A549 (cell line): Measurements from ENCODE around the gene HSD17B2. TPM values are rescaled to one million over a fixed set of nuclear protein-coding genes. Genes with fewer than 3 reads are reported as not detected.

Source experiments
- ATAC-seq, 2 experiments: fragments of 200-7000 bp in 1 of 2; fragments of >200 bp in 1 of 2; cut with Nextera tagmentation in 1 of 2; cut with Tn5 transposase in 1 of 2; 3 replicates each; pipeline versions ENCODE4 v1.8.0 to v1.9.1; 2018 to 2020; ENCODE audit warnings: mild to moderate bottlenecking in 1 of 2, moderate library complexity in 1 of 2
- CTCF ChIA-PET: fragments of 300-600 bp; sonication (Branson Sonifier 250); formaldehyde crosslinking; extraction: SDS; loops from one replicate; lab custom pipeline; 2021; ENCODE audit warnings: antibody characterized with exemption, inconsistent platforms; lab: Yijun Ruan, JAX
- POLR2A ChIA-PET: fragments of 350-600 bp; formaldehyde crosslinking; extraction: SDS; loops from one replicate; lab custom pipeline; 2021; ENCODE audit warnings: antibody characterized with exemption, inconsistent platforms; lab: Yijun Ruan, JAX
- DNase-seq, 2 experiments: peaks; one replicate each; pipeline versions ENCODE4 v3.0.0 to v3.0.0-alpha.2; 2011 to 2016; ENCODE audit warnings: low read depth in 1 of 2, low spot score in 1 of 2
- FAIRE-seq: peaks from 2 replicates; lab custom pipeline; 2011; peaks lifted over from hg19 to GRCh38; lab: Jason Lieb, UNC
- H3K27ac ChIP-seq, 2 experiments: fragments of >200 bp; sonication (Bioruptor Twin); formaldehyde crosslinking; 3 replicates each; pipeline ENCODE4 v1.5.1; 2016 to 2017
- H3K4me1 ChIP-seq: fragments of >200 bp; sonication (Bioruptor Twin); formaldehyde crosslinking; 3 replicates; pipeline ENCODE4 v1.6.1; 2016
- H3K4me2 ChIP-seq: fragments of >200 bp; sonication (Bioruptor Twin); formaldehyde crosslinking; 3 replicates; pipeline ENCODE4 v1.6.1; 2016
- H3K4me3 ChIP-seq: fragments of >200 bp; sonication (Bioruptor Twin); formaldehyde crosslinking; 3 replicates; pipeline ENCODE4 v1.5.1; 2016
- H3K9me3 ChIP-seq: fragments of >200 bp; sonication (Bioruptor Twin); formaldehyde crosslinking; 3 replicates; pipeline ENCODE4 v1.6.1; 2016
- CBX8 ChIP-seq: fragments of 200-600 bp; sonication (generic); IDR thresholded peaks from 2 replicates; pipeline ENCODE4 v1.6.1; 2016
- CHD2 ChIP-seq: fragments of 150-350 bp; IDR thresholded peaks from 2 replicates; pipeline ENCODE4 v1.6.1; 2014; ENCODE audit warnings: low read length; ENCODE audit not compliant: partially characterized antibody
- CHD4 ChIP-seq: fragments of 200-600 bp; sonication (generic); IDR thresholded peaks from 2 replicates; pipeline ENCODE4 v1.6.1; 2016; ENCODE audit warnings: antibody characterized with exemption, mild to moderate bottlenecking, borderline replicate concordance
- EP300 ChIP-seq, 2 experiments: fragments of >200 bp; sonication (Bioruptor Twin); formaldehyde crosslinking; IDR thresholded peaks; 2 replicates in 1 of 2; 3 replicates in 1 of 2; pipeline ENCODE4 v1.6.1; 2016 to 2017
- ESRRA ChIP-seq: fragments of 150-350 bp; IDR thresholded peaks from 2 replicates; pipeline ENCODE4 v1.6.1; 2014; ENCODE audit warnings: mild to moderate bottlenecking, low read length, borderline replicate concordance
- FOSL2 ChIP-seq, 2 experiments: fragments of 450-650 bp in 1 of 2; fragments of >200 bp in 1 of 2; sonication (Bioruptor Twin) in 1 of 2; formaldehyde crosslinking; IDR thresholded peaks; 2 replicates each; pipeline versions ENCODE4 v1.5.0 to v1.6.1; 2016 to 2020; ENCODE audit warnings: mild to moderate bottlenecking in 1 of 2, moderate library complexity in 1 of 2
- HEYL ChIP-seq: fragments of 250-450 bp; sonication (Bioruptor Pico); IDR thresholded peaks from 2 replicates; pipeline ENCODE4 v1.8.0; 2021; ENCODE audit warnings: mild to moderate bottlenecking, moderate library complexity
- HOXA7 ChIP-seq: fragments of 250-450 bp; sonication (Bioruptor Pico); IDR thresholded peaks from 2 replicates; pipeline ENCODE4 v1.5.0; 2020; ENCODE audit warnings: mild to moderate bottlenecking, moderate library complexity
- HOXB13 ChIP-seq: fragments of 250-450 bp; sonication (Bioruptor Pico); IDR thresholded peaks from 2 replicates; pipeline ENCODE4 v1.5.0; 2020; ENCODE audit warnings: low read depth, mild to moderate bottlenecking, moderate library complexity
- KDM5A ChIP-seq: fragments of 200-600 bp; sonication (generic); IDR thresholded peaks from 2 replicates; pipeline ENCODE4 v1.6.1; 2016; ENCODE audit warnings: antibody characterized with exemption, mild to moderate bottlenecking
- POLR2A ChIP-seq: IDR thresholded peaks from 2 replicates; pipeline ENCODE4 v1.6.1; 2012; ENCODE audit warnings: mild to moderate bottlenecking, low read length
- RAD21 ChIP-seq, 2 experiments: fragments of >200 bp in 1 of 2; sonication (Bioruptor Twin) in 1 of 2; formaldehyde crosslinking in 1 of 2; IDR thresholded peaks in 1 of 2; conservative IDR thresholded peaks in 1 of 2; 2 replicates in 1 of 2; 3 replicates in 1 of 2; pipeline ENCODE4 v1.6.1; 2012 to 2018; ENCODE audit warnings: inconsistent platforms in 1 of 2
- USF2 ChIP-seq: fragments of 450-650 bp; IDR thresholded peaks from 2 replicates; pipeline ENCODE4 v1.6.1; 2014; ENCODE audit warnings: antibody characterized with exemption
- ZC3H11A ChIP-seq: fragments of 450-650 bp; IDR thresholded peaks from 2 replicates; pipeline ENCODE4 v1.6.1; 2014; ENCODE audit warnings: antibody characterized with exemption, mild to moderate bottlenecking
- ZSCAN20 ChIP-seq: fragments of 250-450 bp; sonication (Bioruptor Pico); IDR thresholded peaks from 2 replicates; pipeline ENCODE4 v1.8.0; 2022; ENCODE audit warnings: mild to moderate bottlenecking, moderate library complexity
- WGBS: methylation state at CpG from one replicate; pipeline ENCODE4 v1.1.6; 2017; ENCODE audit errors: missing lambda C conversion rate; 5-methylcytosine and 5-hydroxymethylcytosine counted together
- polyA plus RNA-seq, 4 experiments: library from polyadenylated mRNA; depleted of rRNA in 3 of 4; stranded (reverse); fragments of >200 nt; fragmentation: RNase III in 1 of 4; extraction: RNeasy Plus Mini Kit Qiagen cat#74134 plus additional on column Dnase treatment in 1 of 4; gene quantifications; 2 replicates in 3 of 4; 3 replicates in 1 of 4; pipeline ENCODE4 v1.2.3, GENCODE V29; 2011 to 2017
- TF ChIP-seq, protein P1 (sequence below): fragments of >200 bp; sonication (Bioruptor Twin); formaldehyde crosslinking; IDR thresholded peaks from 2 replicates; pipeline ENCODE4 v1.6.1; 2016
- TF ChIP-seq, protein P2 (sequence below): fragments of >200 bp; sonication (Bioruptor Twin); formaldehyde crosslinking; IDR thresholded peaks from 3 replicates; pipeline ENCODE4 v1.6.1; 2016
- TF ChIP-seq, protein P3 (sequence below): fragments of 250-450 bp; sonication (Bioruptor Pico); IDR thresholded peaks from 2 replicates; pipeline ENCODE4 v1.5.0; 2020; ENCODE audit warnings: low read depth, mild to moderate bottlenecking, moderate library complexity
- TF ChIP-seq, protein P4 (sequence below): fragments of >200 bp; sonication (Bioruptor Twin); formaldehyde crosslinking; IDR thresholded peaks from 3 replicates; pipeline ENCODE4 v1.5.1; 2016

HSD17B2 gene
- polyA plus RNA-seq, 2 of the 4 experiments (the other 2 are of a cell fraction), result 0.03 TPM; not detected in 1

DNA sequence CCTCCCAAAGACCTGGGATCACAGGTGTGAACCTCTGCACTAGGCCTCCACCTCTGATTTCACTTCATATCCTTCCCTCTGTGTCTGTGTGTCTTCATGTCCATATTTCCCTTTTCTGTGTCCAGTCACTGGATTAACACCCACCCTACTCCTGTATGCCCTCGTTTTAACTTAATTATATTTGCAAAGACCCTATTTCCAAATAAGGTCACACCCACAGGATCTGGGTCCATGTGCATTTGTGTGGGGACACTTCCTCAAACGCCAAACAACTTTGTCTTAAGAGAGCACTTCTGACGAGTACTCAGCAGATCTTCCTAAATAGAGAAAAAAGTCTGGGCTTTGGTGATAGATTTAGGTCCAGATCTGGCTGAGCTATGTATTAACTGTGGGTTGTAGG, 78.7 kb downstream of the HSD17B2 start:
- no peak for FAIRE-seq
- TF ChIP-seq POLR2A (no peak), CHD4 (no peak), HOXA7 (CRISPR knock-in tag) (no peak), USF2 (no peak), RAD21 (conservative IDR thresholded peaks at IDR 0.05 in 1 of 2, IDR thresholded peaks at IDR 0.05 in 1 of 2) (no peak), CHD2 (no peak)
- TF ChIP-seq, all 56 proteins: peak for 0
- no peak overlapping the region for H3K4me2 ChIP-seq
- H3K4me1 ChIP-seq, result no peaks in the 10 kb centered on the region
- WGBS, result 21% methylated on average over 3 of the region's 3 CpGs
- no peaks in the 10 kb centered on the region for H3K9me3 ChIP-seq
- H3K27ac ChIP-seq, result no peak overlapping the region
- H3K4me3 ChIP-seq, result no peak overlapping the region
- ChIA-PET POLR2A (no interaction called here), CTCF (interaction anchor here (0.6 kb wide), 1 partner anchor 858 kb away, joined by 3 read pairs; no protein-coding TSS in a partner anchor)
- ATAC-seq, result no peak
- no peak for DNase-seq

- CTCF ChIA-PET, result no interaction called here
- Histone ChIP-seq H3K4me2 (no peak overlapping the region), H3K4me3 (no peak overlapping the region), H3K4me1 (no peaks in the 10 kb centered on the region), H3K27ac (no peak overlapping the region), H3K9me3 (no peaks in the 10 kb centered on the region)
- POLR2A ChIA-PET, result no interaction called here
- WGBS, result 0% methylated on average over 1 of the region's 1 CpG
- no peak for DNase-seq
- ATAC-seq, result no peak
- no peak for FAIRE-seq
- TF ChIP-seq HEYL (CRISPR knock-in tag) (no peak), ESRRA (no peak)
- TF ChIP-seq, protein P1, sequence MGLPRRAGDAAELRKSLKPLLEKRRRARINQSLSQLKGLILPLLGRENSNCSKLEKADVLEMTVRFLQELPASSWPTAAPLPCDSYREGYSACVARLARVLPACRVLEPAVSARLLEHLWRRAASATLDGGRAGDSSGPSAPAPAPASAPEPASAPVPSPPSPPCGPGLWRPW, result no peak
- TF ChIP-seq, protein P2, sequence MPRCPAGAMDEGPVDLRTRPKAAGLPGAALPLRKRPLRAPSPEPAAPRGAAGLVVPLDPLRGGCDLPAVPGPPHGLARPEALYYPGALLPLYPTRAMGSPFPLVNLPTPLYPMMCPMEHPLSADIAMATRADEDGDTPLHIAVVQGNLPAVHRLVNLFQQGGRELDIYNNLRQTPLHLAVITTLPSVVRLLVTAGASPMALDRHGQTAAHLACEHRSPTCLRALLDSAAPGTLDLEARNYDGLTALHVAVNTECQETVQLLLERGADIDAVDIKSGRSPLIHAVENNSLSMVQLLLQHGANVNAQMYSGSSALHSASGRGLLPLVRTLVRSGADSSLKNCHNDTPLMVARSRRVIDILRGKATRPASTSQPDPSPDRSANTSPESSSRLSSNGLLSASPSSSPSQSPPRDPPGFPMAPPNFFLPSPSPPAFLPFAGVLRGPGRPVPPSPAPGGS, result no peak
Observed at GRCh38 chr16:82116535-82116934, 81.5 kb downstream of the HSD17B2 start.

GRCh38 chr16:82118749-82119148, 83.7 kb downstream of the HSD17B2 start:
- DNase-seq, result no peak
- Histone ChIP-seq H3K27ac (no peak overlapping the region), H3K4me2 (no peak overlapping the region), H3K9me3 (no peaks in the 10 kb centered on the region), H3K4me1 (no peaks in the 10 kb centered on the region), H3K4me3 (no peak overlapping the region)
- ChIA-PET POLR2A (no interaction called here), CTCF (no interaction called here)
- ATAC-seq, result no peak
- TF ChIP-seq, protein P3, sequence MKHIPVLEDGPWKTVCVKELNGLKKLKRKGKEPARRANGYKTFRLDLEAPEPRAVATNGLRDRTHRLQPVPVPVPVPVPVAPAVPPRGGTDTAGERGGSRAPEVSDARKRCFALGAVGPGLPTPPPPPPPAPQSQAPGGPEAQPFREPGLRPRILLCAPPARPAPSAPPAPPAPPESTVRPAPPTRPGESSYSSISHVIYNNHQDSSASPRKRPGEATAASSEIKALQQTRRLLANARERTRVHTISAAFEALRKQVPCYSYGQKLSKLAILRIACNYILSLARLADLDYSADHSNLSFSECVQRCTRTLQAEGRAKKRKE (CRISPR knock-in tag), result no peak
- no peak for TF ChIP-seq CBX8
- TF ChIP-seq, protein P4, sequence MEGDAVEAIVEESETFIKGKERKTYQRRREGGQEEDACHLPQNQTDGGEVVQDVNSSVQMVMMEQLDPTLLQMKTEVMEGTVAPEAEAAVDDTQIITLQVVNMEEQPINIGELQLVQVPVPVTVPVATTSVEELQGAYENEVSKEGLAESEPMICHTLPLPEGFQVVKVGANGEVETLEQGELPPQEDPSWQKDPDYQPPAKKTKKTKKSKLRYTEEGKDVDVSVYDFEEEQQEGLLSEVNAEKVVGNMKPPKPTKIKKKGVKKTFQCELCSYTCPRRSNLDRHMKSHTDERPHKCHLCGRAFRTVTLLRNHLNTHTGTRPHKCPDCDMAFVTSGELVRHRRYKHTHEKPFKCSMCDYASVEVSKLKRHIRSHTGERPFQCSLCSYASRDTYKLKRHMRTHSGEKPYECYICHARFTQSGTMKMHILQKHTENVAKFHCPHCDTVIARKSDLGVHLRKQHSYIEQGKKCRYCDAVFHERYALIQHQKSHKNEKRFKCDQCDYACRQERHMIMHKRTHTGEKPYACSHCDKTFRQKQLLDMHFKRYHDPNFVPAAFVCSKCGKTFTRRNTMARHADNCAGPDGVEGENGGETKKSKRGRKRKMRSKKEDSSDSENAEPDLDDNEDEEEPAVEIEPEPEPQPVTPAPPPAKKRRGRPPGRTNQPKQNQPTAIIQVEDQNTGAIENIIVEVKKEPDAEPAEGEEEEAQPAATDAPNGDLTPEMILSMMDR, result no peak
- TF ChIP-seq FOSL2 (IDR thresholded peaks at IDR 0.05), result no peak
- no peak for TF ChIP-seq FOSL2 (CRISPR knock-in tag; IDR thresholded peaks at IDR 0.05)
- no peak for TF ChIP-seq ZC3H11A
- no peak for TF ChIP-seq HOXB13 (CRISPR knock-in tag)
- no peak for TF ChIP-seq ZSCAN20 (CRISPR knock-in tag)
- no peak for TF ChIP-seq EP300 (IDR thresholded peaks at IDR 0.05)
- TF ChIP-seq, protein P2, result no peak
- no peak for TF ChIP-seq HOXA7 (CRISPR knock-in tag)
- TF ChIP-seq KDM5A, result no peak
- 10% methylated on average over 2 of the region's 2 CpGs for WGBS
- FAIRE-seq, result no peak
